C4-2B (cell line): Measurements from ENCODE around the gene DCLK1.

Experiments
- CTCF ChIP-seq: fragments of 450-650 bp; conservative IDR thresholded peaks from 2 replicates; pipeline ENCODE4 v1.5.1; 2017; ENCODE audit warnings: mild to moderate bottlenecking
- ZFX ChIP-seq: fragments of 450-650 bp; IDR thresholded peaks from 2 replicates; pipeline ENCODE4 v1.6.1; 2017

DNA sequence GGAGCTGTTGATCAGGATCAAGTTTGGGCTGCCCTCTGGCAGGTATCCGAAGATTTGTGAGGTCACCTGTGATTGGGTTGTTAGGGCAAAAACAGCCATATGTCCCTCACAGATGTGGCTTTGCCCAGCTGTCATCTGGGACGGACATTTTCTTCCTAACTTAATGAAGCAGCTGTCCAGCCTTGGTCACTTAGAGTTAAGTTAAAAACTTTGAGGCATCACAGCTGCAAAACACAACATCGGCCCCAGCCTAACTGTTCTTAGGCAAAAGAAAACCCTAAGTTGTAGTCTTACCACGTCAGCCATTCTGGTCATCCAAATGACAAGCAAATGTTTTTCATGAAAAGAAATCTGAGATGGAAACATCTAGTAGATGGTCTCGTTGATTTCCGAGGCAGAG lies 318.4 kb downstream of the DCLK1 start:
- TF ChIP-seq CTCF: no peak
- TF ChIP-seq ZFX: no peak
